GM18507 (cell line): Measurements from ENCODE around the gene ALG1.
"Not testable (repeated sequence)": the region's sequence is repeated elsewhere in the genome, so short reads cannot be mapped to it uniquely, and the experiment has no call there.

Experiments
- DNase-seq: peaks from one replicate; pipeline ENCODE4 v3.0.0; 2011; ENCODE audit warnings: low read depth; ENCODE audit not compliant: insufficient read length; ENCODE audit errors: extremely low spot score
- FAIRE-seq: peaks from 2 replicates; lab custom pipeline; 2011; peaks lifted over from hg19 to GRCh38; lab: Jason Lieb, UNC

Gene ALG1

GRCh38 chr16:5042574-5043171 lies 29.0 kb upstream of the ALG1 start:
- DNase-seq: no peak
- FAIRE-seq: no peak

- FAIRE-seq (no peak), DNase-seq (no peak)
Observed at GRCh38 chr16:5044011-5044540, 27.6 kb upstream of the ALG1 start.

GRCh38 chr16:5044581-5044980 lies 27.1 kb upstream of the ALG1 start:
- DNase-seq, FAIRE-seq: not testable (repeated sequence)

GRCh38 chr16:5045499-5046115 lies 26.0 kb upstream of the ALG1 start:
- no peak for DNase-seq
- no peak for FAIRE-seq

- DNase-seq (no peak), FAIRE-seq (no peak)
Observed at GRCh38 chr16:5046914-5047313, 24.7 kb upstream of the ALG1 start.

- FAIRE-seq: no peak
- no peak for DNase-seq
Observed at GRCh38 chr16:5054876-5055865, 16.5 kb upstream of the ALG1 start.

- DNase-seq: peak; percentile 40
- FAIRE-seq: peak; percentile 12
Observed at GRCh38 chr16:5056352-5056751, 15.3 kb upstream of the ALG1 start.

GRCh38 chr16:5058476-5058875 lies 13.2 kb upstream of the ALG1 start:
- DNase-seq (no peak), FAIRE-seq (no peak)

GRCh38 chr16:5059386-5060072 lies 12.1 kb upstream of the ALG1 start:
- FAIRE-seq: no peak
- DNase-seq: no peak

GRCh38 chr16:5060073-5060641 lies 11.5 kb upstream of the ALG1 start:
- FAIRE-seq (no peak), DNase-seq (no peak)

GRCh38 chr16:5062051-5062450 lies 9.6 kb upstream of the ALG1 start:
- FAIRE-seq: no peak

GRCh38 chr16:5062790-5063765 lies 8.6 kb upstream of the ALG1 start:
- DNase-seq (no peak), FAIRE-seq (no peak)

More at GRCh38 chr16:5062051-5062450, 9.6 kb upstream of the ALG1 start:
- DNase-seq: peak; percentile 22

- FAIRE-seq: no peak
- DNase-seq: no peak
Observed at GRCh38 chr16:5064915-5065314, 6.7 kb upstream of the ALG1 start.

GRCh38 chr16:5065326-5065725 lies 6.3 kb upstream of the ALG1 start:
- FAIRE-seq: no peak
- DNase-seq: no peak

- DNase-seq: no peak
- FAIRE-seq: no peak
Observed at GRCh38 chr16:5065813-5066212, 5.8 kb upstream of the ALG1 start, which contains the start of gene C16orf89. Gene C16orf89, minus strand, starts transcription at chr16:5065956. Its CDS starts 48 bp downstream, at chr16:5065908.

GRCh38 chr16:5066511-5066910 lies 5.1 kb upstream of the ALG1 start:
- no peak for DNase-seq

GRCh38 chr16:5069048-5069447 lies 2.6 kb upstream of the ALG1 start:
- no peak for FAIRE-seq
- DNase-seq: no peak

More at GRCh38 chr16:5066511-5066910, 5.1 kb upstream of the ALG1 start:
- no peak for FAIRE-seq

- no peak for DNase-seq
- FAIRE-seq: no peak
Observed at GRCh38 chr16:5069854-5070253, 1.8 kb upstream of the ALG1 start.
